GM23248 (cell line): ENCODE data around the gene ISM1.

Experiments
- EZH2 ChIP-seq: fragments of 200-600 bp; sonication (generic); IDR thresholded peaks from 2 replicates; pipeline ENCODE4 v1.6.1; 2018; ENCODE audit warnings: antibody characterized with exemption, mild to moderate bottlenecking; ENCODE audit not compliant: insufficient read depth, poor library complexity, severe bottlenecking
- EZH2phosphoT487 ChIP-seq: fragments of 200-600 bp; sonication (generic); IDR thresholded peaks from 2 replicates; pipeline ENCODE4 v1.6.1; 2018; ENCODE audit warnings: antibody characterized with exemption, moderate library complexity, mild to moderate bottlenecking, low read depth; ENCODE audit not compliant: insufficient read depth

- no peak for TF ChIP-seq EZH2phosphoT487
- no peak for TF ChIP-seq EZH2
Observed at GRCh38 chr20:13251904-13252297, 30.8 kb downstream of the ISM1 start.
